AG10803 (cell line): Measurements from ENCODE around the gene IL18R1.

Experiments
- DNase-seq: peaks from one replicate; pipeline ENCODE4 v3.0.0; 2010; ENCODE audit warnings: low read depth
- H3K4me3 ChIP-seq: 2 replicates; pipeline ENCODE4 v1.5.1; 2011; ENCODE audit warnings: mild to moderate bottlenecking, low read length, control low read depth
- TF ChIP-seq, protein P1 (sequence below): conservative IDR thresholded peaks from 2 replicates; pipeline ENCODE4 v1.5.1; 2011; ENCODE audit warnings: mild to moderate bottlenecking, low read length, control low read depth, inconsistent platforms

The IL18R1 gene

DNA sequence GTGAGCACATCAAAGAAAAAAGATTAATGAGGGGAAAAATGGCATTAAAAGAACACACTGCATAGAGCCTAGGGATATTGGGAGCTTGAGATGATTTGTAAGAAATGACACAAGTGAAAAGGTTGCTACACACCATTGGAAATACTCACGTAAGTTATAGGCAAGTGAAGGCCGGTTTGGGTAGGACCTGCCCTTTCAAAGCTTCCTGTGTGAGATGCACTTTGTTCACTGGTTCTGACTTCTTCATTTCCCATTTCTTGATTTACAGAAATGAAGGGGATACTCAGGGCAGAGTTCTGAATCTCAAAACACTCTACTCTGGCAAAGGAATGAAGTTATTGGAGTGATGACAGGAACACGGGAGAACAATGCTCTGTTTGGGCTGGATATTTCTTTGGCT is 67.3 kb downstream of the IL18R1 start, which contains the start of gene IL18RAP:
Gene IL18RAP (plus strand): TSS at position 251 of the 400 bp plus-strand sequence. CDS start 118 bp downstream, at position 369.
- TF ChIP-seq, protein P1, sequence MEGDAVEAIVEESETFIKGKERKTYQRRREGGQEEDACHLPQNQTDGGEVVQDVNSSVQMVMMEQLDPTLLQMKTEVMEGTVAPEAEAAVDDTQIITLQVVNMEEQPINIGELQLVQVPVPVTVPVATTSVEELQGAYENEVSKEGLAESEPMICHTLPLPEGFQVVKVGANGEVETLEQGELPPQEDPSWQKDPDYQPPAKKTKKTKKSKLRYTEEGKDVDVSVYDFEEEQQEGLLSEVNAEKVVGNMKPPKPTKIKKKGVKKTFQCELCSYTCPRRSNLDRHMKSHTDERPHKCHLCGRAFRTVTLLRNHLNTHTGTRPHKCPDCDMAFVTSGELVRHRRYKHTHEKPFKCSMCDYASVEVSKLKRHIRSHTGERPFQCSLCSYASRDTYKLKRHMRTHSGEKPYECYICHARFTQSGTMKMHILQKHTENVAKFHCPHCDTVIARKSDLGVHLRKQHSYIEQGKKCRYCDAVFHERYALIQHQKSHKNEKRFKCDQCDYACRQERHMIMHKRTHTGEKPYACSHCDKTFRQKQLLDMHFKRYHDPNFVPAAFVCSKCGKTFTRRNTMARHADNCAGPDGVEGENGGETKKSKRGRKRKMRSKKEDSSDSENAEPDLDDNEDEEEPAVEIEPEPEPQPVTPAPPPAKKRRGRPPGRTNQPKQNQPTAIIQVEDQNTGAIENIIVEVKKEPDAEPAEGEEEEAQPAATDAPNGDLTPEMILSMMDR, result no peak
- DNase-seq, result no peak
- no peak within 1 kb of the TSS for H3K4me3 ChIP-seq

DNA sequence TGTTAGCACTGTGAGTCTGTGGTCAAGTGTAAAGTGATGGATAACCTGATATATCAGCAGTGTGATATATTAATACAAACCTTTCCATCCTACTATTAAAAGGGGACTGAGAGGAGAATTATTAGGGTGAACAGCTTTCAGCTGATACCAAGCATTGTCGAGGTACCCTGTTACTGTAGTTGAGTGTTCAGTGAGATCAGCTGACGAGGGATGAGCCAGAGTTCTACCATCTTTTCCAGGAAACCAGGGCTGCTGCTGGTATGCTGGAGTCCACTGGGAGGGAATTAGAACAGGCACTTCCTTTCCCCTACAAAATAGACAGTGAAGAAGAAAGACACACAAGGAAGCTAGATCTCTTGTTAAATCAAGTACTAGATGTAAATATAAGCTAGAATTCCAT is 67.8 kb downstream of the IL18R1 start:
- H3K4me3 ChIP-seq, result no peak overlapping the region
- TF ChIP-seq, protein P1, result no peak
- DNase-seq, result no peak

DNA sequence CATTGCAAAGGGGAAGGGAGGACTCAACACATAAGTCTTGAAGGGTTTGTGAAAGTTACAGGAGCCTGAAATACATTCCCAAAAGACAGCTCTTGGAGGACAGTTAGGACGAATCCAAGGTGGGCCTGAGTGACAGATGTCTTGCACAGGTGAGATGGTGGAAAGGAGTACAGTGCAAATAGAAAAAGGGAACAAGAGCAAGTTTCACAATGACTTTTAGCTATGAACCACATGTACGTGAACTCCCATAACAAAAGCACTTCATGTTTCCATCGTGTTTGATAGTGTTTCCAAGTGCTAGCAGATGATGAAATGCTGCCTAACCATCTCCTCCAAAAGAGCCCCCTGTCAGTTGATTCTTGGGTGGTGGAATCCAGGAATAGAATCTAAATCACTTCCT is 69.2 kb downstream of the IL18R1 start:
- TF ChIP-seq, protein P1, result no peak
- H3K4me3 ChIP-seq, result no peak overlapping the region
- no peak for DNase-seq

GRCh38 chr2:102425441-102426132 is 70.0 kb downstream of the IL18R1 start:
- TF ChIP-seq, protein P1, result no peak
- DNase-seq, result no peak
- H3K4me3 ChIP-seq, result no peak overlapping the region

- no peak overlapping the region for H3K4me3 ChIP-seq
- no peak for DNase-seq
- TF ChIP-seq, protein P1, result no peak
Observed at GRCh38 chr2:102427249-102427648, 71.7 kb downstream of the IL18R1 start.

DNA sequence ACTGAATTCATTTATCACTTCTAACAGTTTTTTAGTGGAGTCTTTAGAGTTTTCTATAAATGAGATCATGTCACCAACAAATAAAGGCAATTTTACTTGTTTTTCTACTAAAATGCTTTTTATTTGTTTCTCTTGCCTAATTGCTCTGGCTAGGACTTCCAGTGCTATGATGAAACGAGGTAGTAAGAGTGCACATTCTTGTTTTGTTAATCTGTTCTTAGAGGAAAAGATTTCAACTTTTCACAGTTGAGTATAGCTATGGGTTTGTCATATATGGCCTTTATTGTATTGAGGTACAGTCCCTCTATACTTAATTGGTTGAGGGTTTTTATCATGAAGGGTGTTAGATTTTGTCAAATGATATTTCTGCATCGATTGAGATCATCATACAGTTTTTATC is 73.0 kb downstream of the IL18R1 start:
- DNase-seq, result no peak
- TF ChIP-seq, protein P1, result no peak
- no peak overlapping the region for H3K4me3 ChIP-seq

DNA sequence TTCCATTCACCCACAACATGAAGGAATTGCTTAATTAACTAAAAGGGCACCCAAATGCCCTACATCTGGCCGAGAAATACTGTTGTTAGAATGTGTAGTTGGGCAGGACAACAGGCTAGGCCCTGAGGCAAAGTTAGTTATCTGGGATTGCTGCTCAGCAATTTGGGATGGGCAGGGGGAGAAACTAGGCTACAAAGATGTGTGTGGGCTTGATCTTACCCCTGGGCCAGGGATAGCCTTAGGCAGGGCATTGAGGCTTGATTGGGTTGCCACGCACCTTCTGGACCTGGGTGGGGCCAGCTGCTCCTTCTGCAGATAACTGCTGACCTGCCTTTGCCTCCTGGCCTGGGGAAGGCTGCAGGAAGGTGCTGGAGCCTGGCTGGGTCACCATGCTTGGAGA is 76.8 kb downstream of the IL18R1 start:
- no peak overlapping the region for H3K4me3 ChIP-seq
- TF ChIP-seq, protein P1, result no peak
- no peak for DNase-seq
